HG03439 (cell line): ENCODE results near the gene USH1C.

Source experiments
- ATAC-seq: cut with Tn5 transposase; IDR thresholded peaks from one replicate; pipeline ENCODE4 v1.9.1; 2021; ENCODE audit warnings: mild to moderate bottlenecking, moderate library complexity; ENCODE audit not compliant: unreplicated experiment

USH1C gene

DNA sequence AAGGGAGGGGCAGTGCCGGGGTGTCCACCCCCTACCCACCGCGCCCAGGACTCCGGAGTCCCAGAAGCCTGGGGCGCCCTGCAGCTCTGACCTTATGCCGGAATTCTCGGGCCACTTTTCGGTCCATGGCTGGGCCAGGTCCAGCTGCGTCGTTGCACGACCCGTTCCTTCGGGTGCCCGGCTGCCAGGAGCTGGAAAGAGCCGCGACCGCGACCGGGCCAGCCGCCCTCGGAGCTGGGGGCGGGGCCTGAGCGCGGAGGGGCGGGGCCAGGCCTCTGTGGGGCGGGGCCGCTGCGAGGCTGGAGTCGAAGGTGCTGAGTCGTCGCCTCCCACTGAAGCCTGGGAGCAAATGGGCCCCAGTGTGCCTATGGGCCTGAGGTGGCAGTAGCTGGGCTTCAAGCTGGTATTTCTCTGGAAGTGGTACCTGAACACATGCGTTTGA lies at the start of gene USH1C:
Gene USH1C (minus strand): TSS at position 236 of the 442 bp plus-strand sequence. CDS start 109 bp downstream, at position 127.
- ATAC-seq, result no peak

DNA sequence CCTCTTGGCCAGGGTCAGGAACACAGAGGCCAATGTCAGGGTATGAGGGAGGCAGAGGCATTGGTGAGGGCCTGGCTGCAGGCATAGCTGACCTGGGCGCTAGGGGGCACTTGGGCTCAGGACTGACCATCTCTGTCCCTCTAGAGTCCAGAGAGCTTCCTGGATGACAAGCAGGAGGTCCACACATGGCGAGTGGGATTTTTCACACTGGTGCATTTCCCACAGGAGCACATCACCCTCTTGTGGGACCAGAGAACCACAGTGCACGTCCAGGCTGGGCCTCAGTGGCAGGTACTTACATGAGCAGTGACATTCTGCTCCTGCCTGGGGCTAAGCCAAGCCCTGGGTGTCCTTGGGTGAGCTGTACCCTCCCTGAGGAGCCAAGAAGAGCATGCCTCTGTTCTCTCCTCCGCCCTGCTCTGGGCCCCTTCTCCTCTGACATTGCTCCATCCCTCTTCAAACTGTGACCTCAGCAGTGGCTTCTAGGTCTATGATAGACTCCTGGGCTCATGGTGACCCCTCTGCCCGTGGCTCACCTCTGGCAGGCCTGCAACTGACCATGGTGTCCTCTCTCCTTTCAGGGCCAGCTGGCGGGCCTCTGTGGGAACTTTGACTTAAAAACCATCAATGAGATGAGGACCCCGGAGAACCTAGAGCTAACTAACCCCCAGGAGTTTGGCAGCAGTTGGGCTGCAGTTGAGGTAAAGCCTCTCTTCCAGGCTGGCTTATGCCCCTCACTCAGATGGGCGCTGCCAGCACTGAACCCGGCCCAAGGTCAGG lies 49.4 kb upstream of the USH1C start:
- ATAC-seq, result no peak

DNA sequence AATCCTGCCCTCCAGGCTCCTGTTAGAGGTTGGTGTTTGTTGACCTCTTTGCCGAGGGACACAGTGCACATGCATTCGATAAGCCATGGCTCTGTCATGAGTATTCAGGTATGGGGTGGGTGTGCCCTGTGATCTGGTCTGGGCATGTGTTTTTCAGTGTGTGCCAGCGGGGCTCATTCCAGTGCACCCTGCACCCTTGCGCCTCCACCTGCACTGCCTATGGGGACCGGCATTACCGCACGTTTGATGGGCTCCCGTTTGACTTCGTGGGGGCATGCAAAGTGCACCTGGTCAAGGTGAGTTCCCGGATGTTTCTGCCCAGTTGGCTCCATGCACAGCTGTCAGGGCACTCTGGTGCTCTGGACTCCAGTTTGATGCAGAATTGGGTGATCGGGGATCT lies 47.1 kb upstream of the USH1C start:
- no peak for ATAC-seq

DNA sequence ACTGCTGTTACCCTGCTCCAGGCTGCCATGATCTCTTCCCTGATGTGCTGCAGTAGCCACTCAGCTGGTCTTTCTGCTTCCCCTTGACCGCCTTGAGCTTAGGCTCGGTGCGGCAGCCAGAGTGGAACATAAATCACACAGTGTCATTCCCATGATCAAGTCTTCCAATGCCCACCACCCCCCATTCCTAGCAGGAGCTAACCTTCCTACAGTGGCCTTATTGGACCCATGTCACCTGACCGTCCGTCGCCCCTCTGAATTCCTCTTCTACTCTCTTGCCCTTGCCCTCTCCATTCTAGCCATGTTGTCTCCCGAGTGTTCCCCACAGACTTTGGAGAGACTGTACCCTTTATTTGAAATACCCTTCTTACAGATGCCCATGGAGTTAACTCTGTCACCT lies 46.2 kb upstream of the USH1C start:
- ATAC-seq, result no peak

DNA sequence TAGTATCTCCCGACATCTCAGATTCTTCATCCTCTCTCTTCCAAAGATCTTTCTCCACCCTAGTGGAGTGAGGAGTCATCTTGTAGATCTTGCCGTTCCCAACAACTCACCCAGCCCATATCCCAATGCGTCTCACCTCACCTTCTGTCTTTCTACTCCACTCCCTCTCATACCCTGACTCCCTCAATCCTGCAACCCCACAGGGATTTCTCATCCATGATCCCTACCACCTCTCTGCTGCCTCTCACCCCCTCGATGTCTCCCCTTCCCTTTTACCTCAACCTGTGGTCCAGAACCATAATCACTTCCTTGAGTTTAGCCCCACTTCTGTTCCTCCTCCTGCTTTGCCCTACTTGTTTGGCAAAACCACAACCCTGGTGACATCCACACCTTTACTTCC lies 44.5 kb upstream of the USH1C start:
- ATAC-seq, result no peak

DNA sequence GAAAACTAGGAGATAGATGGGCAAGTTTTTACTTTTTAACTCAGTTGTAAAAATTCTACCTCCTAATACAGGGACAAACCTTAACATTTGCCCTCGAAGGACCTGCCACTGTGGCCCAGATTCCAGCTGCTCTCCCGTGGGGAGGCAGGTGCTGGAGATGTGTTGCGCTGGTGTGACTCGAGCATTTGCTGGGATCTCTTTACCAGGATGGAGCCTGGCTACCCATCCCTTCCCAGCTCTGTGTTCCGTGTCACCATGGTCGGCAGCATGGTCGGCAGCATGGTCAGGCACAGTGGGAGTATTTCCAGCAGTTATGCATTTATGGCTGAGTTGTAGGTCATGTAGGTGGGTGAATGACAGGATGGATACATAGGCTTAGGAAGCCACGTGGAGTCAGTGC lies 44.0 kb upstream of the USH1C start:
- ATAC-seq, result no peak

DNA sequence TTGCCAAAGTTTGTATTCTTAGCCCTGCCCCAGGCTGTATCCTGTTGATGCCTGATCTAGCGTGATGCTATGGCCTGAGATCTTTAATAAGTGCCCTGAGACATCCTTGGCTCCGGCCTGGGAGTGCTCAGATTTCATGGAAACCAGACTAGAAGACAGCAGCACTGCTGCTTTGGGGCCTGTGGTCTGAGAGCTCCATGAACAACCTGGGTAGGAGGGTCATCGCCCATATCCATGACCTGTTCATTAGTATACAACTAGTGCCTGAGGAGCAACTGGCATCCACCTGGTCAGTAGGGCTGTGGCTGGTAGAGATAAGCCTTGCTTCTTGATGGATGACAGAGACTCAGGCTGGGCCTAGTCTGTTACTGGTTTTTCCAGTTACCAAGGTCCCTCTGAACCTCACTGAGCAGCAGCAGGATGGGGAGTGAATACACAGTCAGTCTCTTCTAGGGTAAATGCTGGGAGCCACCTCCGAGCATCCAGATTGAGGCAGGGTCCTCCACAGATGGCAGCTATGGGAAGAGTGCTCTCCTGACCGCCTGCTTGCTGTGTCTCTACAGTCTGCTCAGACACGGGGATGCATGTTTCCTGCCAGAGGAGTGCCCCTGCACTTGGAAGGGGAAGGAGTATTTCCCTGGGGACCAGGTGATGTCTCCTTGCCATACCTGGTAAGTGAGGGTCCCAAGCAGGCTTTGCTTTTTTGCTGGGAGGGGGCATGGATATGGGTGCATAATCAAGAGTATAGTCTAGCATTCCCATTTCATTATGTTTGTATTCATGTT lies 41.9 kb upstream of the USH1C start:
- no peak for ATAC-seq

DNA sequence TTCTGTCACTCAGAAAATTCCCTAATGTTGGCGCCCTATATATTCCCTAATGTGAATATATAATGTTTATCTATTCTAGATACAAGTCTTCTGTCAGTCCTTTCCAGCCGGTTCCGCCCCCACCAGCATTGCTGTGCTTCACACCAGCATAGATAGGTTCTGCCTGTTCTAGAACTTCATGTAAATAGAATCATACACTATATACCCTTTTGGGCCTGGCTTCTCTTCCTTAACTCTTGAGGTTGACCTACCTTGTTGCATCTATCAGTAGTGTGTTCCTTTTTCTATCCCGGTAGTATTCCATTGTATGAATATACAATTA lies 37.5 kb upstream of the USH1C start:
- ATAC-seq, result no peak

DNA sequence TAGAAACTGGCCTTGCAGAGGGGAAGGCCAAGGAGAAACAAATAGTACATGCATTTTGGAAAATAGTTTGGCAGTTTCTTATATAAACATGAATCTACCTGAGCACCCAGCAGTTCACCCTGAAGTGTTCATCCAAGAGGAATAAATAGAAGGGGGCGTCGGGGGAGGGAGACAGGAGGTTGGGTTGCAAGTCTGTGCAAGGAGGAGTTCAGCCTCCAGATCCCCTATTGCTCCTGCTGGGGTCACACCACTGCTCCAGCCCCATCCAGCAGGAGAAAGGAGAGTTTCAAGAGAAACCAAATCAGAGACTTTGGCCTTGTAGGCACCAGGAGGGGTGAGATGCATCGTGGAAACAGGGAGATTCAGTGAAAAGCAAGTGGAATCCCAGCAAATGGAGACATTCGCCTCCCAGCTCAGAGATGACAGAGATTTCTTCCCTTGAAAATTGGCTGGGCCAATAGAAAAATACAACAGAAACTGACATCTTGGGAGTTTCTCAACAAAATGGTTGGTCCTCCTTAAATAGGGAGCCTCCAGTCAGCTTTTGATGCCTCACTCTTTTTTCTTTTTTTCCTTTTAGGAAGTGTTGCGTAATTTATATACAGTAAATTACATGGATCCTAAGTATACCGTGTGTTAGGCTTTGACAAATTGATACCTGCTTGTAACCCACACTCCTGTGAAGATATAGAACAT lies 37.0 kb upstream of the USH1C start:
- no peak for ATAC-seq

DNA sequence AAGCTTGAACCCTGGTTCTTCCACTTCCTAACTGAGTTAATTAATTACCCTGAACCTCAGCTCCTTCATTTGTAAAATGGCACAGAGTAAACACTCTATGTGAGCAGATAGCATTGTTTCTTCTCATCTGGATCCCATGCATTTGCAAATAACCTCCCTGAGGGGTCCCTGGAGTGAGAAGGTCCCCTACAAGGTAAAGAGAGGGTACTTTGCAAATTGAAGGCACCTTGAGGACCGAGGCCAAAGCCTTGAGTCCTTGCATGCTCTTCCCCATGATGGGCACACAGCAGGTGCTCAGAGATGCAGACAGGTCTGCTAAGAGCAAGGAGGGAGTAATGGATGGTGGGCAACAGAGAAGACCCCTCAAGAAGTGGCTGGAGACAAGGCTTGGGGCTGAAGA lies 36.1 kb upstream of the USH1C start:
- no peak for ATAC-seq

DNA sequence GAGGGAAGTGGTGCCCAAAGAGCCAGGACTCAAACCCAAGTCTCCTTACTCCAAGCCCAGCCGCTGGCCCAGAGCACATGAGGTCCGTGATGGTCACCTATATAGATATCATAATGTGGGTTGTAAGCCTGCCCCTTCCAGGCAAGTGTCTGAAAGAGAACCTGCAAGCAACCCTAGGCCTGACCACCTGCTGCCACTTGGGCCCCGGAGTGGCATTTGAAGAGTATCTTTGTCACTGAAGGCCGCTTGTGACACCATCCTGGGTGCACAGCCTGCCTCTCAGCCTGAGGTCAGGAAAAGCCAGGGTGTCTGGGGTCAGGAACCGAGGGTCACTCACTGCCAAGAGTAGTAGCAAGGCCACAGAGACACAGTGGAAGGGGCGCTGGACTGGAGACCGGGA lies 35.2 kb upstream of the USH1C start:
- no peak for ATAC-seq

DNA sequence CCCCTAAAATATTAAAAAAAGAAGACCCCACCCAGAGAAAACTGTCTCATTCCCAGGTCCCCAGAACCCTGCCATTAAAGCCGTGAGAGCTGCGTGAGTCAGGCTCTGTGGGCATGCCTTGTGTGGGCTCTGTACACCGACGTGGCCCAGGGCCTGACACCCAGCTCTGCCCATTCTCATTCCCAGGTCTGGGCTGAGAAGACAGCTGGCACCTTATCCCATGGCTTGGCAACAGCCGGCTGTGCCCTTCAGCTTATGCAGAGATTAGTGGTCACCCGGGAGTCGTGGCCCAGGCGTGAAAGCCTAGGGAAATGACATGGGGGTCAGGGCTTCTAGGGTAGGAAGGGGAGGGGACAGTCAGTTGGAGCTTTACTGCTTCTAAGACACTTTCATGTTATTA lies 34.7 kb upstream of the USH1C start:
- no peak for ATAC-seq

DNA sequence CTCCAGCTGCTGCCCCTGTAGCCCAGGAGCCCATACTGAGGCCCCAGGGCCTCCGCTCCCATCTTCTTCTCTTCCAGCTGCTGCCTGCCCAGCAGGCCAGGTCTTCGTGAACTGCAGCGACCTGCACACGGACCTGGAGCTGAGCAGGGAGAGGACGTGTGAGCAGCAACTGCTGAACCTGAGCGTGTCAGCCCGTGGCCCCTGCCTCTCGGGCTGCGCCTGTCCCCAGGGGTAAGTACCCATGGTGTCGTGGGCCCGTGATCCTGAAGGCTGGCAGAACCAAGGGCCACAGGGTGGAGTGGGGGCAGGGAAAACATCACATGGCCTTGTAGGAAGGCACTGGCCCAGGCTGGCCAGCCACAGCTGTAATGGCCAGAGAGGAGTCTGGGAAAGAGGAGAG lies 34.1 kb upstream of the USH1C start:
- ATAC-seq, result no peak

DNA sequence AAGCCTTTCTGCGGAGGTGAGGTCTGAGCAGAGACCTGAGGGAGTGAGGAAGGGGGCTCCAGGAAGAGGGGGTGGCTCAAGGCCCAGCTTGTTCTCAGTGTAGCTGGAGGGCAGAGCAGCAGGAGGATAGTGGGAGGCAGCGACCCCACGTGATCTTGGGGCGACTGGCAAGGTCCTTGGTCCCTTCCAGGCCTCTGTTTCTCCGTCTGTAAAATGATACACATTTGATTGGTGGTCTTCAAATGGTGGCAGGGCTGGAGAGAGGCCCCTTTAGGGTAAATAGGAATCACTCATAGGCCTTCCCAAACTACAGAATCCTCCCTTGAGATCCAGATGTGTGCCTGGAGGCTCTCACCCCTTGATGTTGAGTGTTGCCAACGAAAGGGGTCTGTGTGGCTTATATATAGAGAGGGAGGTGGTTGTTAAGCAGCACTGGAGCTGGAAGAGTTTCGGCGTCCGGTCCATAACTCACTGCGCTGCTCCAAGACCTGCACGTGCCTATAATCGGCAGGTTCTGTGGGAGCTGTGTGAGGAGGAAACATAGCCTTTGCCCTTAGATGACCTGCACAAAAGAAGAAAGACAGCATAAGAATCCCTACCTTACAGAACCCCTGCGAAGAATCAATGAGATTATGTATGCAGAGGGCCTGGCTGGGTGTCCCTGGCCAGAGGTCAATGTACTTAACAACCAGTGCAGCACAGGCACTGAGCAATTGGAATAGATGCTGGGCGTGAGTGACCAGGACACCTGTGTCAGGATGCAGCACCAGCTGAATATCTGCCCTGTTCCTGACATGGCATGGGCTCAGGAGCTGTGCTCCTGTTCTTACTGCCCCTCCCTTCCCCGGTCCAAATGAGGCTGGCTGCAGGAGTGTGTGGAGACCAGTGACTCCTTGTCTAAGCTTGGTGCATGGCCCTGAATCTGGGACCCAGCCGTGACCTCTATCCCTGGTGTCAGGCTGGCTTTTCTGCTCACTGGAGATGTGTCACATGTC lies 31.5 kb upstream of the USH1C start:
- ATAC-seq, result no peak

DNA sequence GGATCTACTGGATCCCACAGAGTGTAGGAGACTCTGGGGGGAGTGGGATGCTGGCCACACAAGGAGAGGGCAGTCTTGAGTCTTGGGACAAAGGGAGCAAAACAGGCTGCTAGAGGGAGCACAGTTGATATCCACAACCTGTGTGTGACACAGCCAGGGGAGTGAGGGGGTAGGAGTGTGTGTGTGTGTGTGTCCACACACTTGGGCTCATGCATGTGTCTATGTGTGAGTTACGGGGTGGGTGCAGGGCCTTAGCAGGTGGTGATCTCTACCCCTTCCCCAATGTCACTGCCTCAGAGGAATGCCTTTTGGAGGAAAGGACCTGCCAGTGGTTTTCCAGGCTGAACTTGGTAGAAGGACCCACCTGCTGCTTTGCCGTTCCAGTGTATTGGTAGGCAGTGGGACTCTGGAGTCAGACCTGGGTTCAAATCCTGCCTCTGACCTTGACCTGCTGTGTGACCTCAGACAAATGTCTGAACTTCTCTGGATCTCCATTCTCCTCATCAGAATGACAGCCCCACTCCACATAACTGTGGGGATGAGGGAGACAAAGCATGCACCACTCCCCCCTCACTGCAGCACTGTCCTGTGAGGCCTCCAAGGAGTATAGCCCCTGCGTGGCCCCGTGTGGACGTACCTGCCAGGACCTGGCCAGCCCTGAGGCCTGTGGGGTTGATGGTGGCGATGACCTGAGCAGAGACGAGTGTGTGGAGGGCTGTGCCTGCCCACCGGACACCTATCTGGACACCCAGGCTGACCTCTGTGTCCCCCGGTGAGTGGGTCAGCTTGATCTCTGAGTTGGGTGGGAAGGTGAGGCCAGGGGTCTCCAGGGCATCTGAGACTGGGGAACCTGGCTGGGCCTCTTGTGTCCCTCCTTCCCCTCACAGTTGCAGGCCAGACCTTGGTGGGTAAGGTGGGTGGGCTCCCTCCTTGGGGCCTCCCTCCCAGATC lies 30.2 kb upstream of the USH1C start:
- ATAC-seq, result no peak

DNA sequence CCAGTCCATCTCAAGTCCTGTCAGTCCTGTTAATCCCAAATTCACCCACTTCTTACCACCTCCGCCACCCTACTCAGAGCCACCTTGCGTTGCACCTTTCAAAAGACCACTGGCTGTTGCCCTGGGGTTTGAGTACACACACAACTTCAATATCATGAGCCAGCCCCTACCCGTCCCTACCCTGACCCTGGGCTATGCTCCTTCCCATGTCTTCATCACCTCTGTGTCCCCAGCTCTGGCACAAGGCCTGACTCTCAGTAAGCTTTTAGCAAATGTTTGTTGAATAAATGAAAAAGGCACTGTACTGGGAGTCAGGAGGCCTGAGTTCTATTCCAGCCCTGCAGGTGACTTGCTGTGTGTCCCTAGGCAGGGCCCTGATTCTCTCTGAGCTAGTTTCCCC lies 29.3 kb upstream of the USH1C start:
- ATAC-seq, result no peak

DNA sequence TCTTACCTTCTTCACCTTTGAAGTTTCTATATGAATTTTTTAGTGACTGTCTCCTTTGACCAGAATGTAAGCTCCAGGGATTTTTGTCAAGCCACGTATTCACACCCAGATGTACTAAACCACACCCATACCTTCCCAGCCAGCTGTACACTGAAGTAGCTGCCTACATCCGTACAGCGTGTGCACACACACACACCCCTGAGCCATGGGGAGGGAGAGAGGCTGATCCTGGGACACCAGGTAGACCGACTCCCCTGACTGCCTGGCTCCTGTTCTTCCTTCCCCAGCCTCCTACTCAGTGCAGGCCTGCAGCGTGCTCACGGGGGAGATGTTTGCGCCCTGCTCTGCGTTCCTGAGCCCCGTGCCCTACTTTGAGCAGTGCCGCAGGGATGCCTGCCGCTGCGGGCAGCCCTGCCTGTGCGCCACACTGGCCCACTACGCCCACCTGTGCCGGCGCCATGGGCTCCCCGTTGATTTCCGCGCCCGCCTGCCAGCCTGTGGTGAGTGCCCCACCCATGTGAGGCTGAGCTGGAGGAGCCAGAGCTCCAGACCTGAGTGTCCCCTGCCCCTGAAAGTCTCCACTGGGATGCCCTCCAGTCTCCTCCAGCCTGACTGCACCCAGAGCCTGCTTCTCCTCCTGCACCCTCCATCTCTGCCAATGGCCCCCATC lies 28.7 kb upstream of the USH1C start:
- no peak for ATAC-seq

DNA sequence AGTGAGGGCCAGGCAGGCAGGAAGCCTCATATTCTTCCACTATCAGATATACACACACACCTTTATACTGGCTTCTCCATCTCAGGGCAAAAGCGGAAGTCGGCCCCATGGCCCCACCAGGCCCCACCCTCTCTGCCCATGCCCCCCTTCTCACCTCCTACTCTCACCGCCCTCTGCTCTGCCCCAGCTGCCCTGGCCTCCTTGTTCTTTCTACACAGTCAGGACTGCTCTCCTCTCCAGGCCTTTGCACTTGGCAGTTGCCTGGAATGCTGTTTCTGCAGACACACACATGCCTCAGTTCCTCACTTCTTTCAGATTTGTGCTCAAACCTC lies 28.1 kb upstream of the USH1C start:
- ATAC-seq, result no peak
